ENCODE results near the gene SOX4. TPM values are rescaled to one million over a fixed set of nuclear protein-coding genes. Genes with fewer than 3 reads are reported as not detected.

The SOX4 gene
- total and polyA plus RNA-seq, 4 donors: 4.3 to 25.2 (median 10.3) TPM

DNA sequence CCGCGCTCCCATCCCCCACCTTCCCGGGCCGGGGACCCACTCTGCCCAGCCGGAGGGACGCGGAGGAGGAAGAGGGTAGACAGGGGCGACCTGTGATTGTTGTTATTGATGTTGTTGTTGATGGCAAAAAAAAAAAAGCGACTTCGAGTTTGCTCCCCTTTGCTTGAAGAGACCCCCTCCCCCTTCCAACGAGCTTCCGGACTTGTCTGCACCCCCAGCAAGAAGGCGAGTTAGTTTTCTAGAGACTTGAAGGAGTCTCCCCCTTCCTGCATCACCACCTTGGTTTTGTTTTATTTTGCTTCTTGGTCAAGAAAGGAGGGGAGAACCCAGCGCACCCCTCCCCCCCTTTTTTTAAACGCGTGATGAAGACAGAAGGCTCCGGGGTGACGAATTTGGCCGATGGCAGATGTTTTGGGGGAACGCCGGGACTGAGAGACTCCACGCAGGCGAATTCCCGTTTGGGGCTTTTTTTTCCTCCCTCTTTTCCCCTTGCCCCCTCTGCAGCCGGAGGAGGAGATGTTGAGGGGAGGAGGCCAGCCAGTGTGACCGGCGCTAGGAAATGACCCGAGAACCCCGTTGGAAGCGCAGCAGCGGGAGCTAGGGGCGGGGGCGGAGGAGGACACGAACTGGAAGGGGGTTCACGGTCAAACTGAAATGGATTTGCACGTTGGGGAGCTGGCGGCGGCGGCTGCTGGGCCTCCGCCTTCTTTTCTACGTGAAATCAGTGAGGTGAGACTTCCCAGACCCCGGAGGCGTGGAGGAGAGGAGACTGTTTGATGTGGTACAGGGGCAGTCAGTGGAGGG, 2.8 kb downstream of the SOX4 start:
- Histone ChIP-seq H3K4me3 (ENCODE audit: low read length in 2 of 2) (peak overlapping the region; percentile 15 to 77), H3K27ac (ENCODE audit: low read depth in 1 of 2, low read length in 2 of 2) (peak overlapping the region; percentile 30 to 91), H3K36me3 (ENCODE audit: control insufficient read depth in 1 of 2, insufficient read depth in 2 of 2, low read length in 1 of 2) (no peaks in the 10 kb centered on the region), H3K4me1 (ENCODE audit: control insufficient read depth in 1 of 2, insufficient read depth in 2 of 2, low read length in 2 of 2) (no peaks in the 10 kb centered on the region), H3K9me3 (ENCODE audit: control insufficient read depth, low read length) (no peaks in the 10 kb centered on the region), H3K27me3 (ENCODE audit: control insufficient read depth in 1 of 2, insufficient read depth in 2 of 2, low read length in 1 of 2) (no peaks in the 10 kb centered on the region)
- DNase-seq: peak; percentile 70 to 85
- 1% methylated on average over 42 to 43 of the region's 43 CpGs for WGBS, 2 donors
- intact Hi-C loops (cut with DNase I): loop anchor here (1.0 to 10.0 kb wide), 7 partner anchors 70 to 1138 kb away; no protein-coding TSS in a partner anchor
- peak; percentile 64 for ATAC-seq (ENCODE audit: low FRiP score)

GRCh38 chr6:21596949-21597682, 3.6 kb downstream of the SOX4 start:
- intact Hi-C loops (cut with DNase I): loop anchor here (1.0 to 10.0 kb wide), 7 partner anchors 70 to 1138 kb away; no protein-coding TSS in a partner anchor
- H3K27me3 ChIP-seq (ENCODE audit: control insufficient read depth in 1 of 2, insufficient read depth in 2 of 2, low read length in 1 of 2): no peaks in the 10 kb centered on the region
- 1% methylated on average over 14 of the region's 14 CpGs for WGBS, 2 donors
- DNase-seq (no peak), ATAC-seq (ENCODE audit: low FRiP score) (peak; percentile 47)
- no peaks in the 10 kb centered on the region for H3K36me3 ChIP-seq (ENCODE audit: control insufficient read depth in 1 of 2, insufficient read depth in 2 of 2, low read length in 1 of 2)
- no peaks in the 10 kb centered on the region for H3K4me1 ChIP-seq (ENCODE audit: control insufficient read depth in 1 of 2, insufficient read depth in 2 of 2, low read length in 2 of 2)
- H3K4me3 ChIP-seq (ENCODE audit: low read length in 2 of 2): peak overlapping the region; percentile 77 to 82
- H3K9me3 ChIP-seq (ENCODE audit: control insufficient read depth, low read length): no peaks in the 10 kb centered on the region
- H3K27ac ChIP-seq (ENCODE audit: low read depth in 1 of 2, low read length in 2 of 2): no peak overlapping the region

- H3K27me3 ChIP-seq (ENCODE audit: control insufficient read depth in 1 of 2, insufficient read depth in 2 of 2, low read length in 1 of 2): no peaks in the 10 kb centered on the region
- no peaks in the 10 kb centered on the region for H3K36me3 ChIP-seq (ENCODE audit: control insufficient read depth in 1 of 2, insufficient read depth in 2 of 2, low read length in 1 of 2)
- 1 to 2% methylated on average over 14 of the region's 14 CpGs for WGBS, 2 donors
- H3K27ac ChIP-seq (ENCODE audit: low read depth in 1 of 2, low read length in 2 of 2): no peak overlapping the region
- peak overlapping the region; percentile 66 to 75 for H3K4me3 ChIP-seq (ENCODE audit: low read length in 2 of 2)
- DNase-seq (no peak), ATAC-seq (ENCODE audit: low FRiP score) (no peak)
- intact Hi-C loops (cut with DNase I): loop anchor here (2.0 to 10.0 kb wide), 6 partner anchors 69 to 1137 kb away; no protein-coding TSS in a partner anchor
- no peaks in the 10 kb centered on the region for H3K9me3 ChIP-seq (ENCODE audit: control insufficient read depth, low read length)
- no peaks in the 10 kb centered on the region for H3K4me1 ChIP-seq (ENCODE audit: control insufficient read depth in 1 of 2, insufficient read depth in 2 of 2, low read length in 2 of 2)
Observed at GRCh38 chr6:21597801-21598673, 4.5 kb downstream of the SOX4 start.

DNA sequence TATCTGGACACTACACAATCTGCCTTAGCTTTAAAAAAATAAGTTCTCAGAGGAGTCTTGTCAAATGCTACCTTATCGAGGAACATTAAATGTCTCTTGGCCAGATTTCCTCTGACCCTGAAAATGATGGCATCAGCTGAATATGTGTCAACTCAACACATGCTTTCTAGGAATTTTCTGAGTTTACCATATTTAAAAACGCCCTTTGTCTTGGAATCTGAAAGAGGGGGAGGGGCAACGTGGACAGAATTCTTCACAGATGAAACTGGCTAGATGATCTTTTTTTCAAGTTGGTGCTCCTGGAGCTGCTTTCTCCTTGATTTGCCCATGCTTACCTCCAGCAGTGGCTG, 5.1 kb downstream of the SOX4 start:
- H3K27ac ChIP-seq (ENCODE audit: low read depth in 1 of 2, low read length in 2 of 2): no peak overlapping the region
- WGBS, 2 donors: 5 to 8% methylated on average over 3 of the region's 3 CpGs

DNA sequence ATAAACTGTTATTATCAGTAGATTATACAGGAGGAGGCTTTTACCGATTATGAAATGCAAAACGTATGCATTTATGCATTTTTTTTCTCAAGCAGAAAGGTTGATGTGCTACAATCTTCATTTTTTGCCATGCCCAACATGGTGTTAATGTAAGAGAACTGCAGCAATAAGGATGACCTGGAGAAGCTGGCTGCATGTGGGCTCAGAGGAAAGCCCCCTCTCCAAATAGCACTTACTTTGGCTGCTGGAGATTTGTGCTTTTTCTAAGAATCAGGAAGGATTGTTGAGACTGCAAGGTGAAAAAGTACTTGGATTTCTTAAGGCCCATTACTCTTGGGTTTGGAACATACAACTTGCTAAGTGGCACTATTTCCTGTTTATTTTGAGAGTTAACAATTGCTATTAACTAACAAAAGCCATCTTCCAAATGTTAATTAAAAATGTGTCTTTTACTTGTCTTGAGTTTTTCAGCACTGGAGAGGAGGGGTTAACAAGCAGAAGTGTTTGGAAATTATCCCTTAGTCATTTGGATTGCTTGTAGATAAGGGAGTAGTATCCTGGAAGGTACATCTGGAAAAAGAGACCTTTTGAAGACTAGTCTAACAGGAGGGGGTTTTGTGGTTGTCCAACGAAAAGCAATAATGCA, 5.6 kb downstream of the SOX4 start:
- Histone ChIP-seq H3K4me3 (ENCODE audit: low read length in 2 of 2) (no peak overlapping the region), H3K9me3 (ENCODE audit: control insufficient read depth, low read length) (no peaks in the 10 kb centered on the region), H3K27ac (ENCODE audit: low read depth in 1 of 2, low read length in 2 of 2) (no peak overlapping the region), H3K4me1 (ENCODE audit: control insufficient read depth in 1 of 2, insufficient read depth in 2 of 2, low read length in 2 of 2) (peaks cover 0 to 2% of the 10 kb centered on the region in 2 donors), H3K27me3 (ENCODE audit: control insufficient read depth in 1 of 2, insufficient read depth in 2 of 2, low read length in 1 of 2) (no peaks in the 10 kb centered on the region), H3K36me3 (ENCODE audit: control insufficient read depth in 1 of 2, insufficient read depth in 2 of 2, low read length in 1 of 2) (no peaks in the 10 kb centered on the region)
- intact Hi-C loops (cut with DNase I): loop anchor here (5.0 to 10.0 kb wide), 5 partner anchors 286 to 1136 kb away; no protein-coding TSS in a partner anchor
- 45 to 50% methylated on average over 3 of the region's 3 CpGs for WGBS, 2 donors
- DNase-seq (no peak), ATAC-seq (ENCODE audit: low FRiP score) (no peak)

More for the DNA sequence above, 5.1 kb downstream of the SOX4 start:
- Histone ChIP-seq H3K27me3 (ENCODE audit: control insufficient read depth in 1 of 2, insufficient read depth in 2 of 2, low read length in 1 of 2) (no peaks in the 10 kb centered on the region), H3K4me1 (ENCODE audit: control insufficient read depth in 1 of 2, insufficient read depth in 2 of 2, low read length in 2 of 2) (peaks cover 0 to 2% of the 10 kb centered on the region in 2 donors), H3K9me3 (ENCODE audit: control insufficient read depth, low read length) (no peaks in the 10 kb centered on the region), H3K4me3 (ENCODE audit: low read length in 2 of 2) (peak overlapping the region; percentile 10 to 75), H3K36me3 (ENCODE audit: control insufficient read depth in 1 of 2, insufficient read depth in 2 of 2, low read length in 1 of 2) (no peaks in the 10 kb centered on the region)
- ATAC-seq (ENCODE audit: low FRiP score): no peak
- intact Hi-C loops (cut with DNase I): loop anchor here (5.0 to 10.0 kb wide), 5 partner anchors 286 to 1136 kb away; no protein-coding TSS in a partner anchor
- DNase-seq: no peak

DNA sequence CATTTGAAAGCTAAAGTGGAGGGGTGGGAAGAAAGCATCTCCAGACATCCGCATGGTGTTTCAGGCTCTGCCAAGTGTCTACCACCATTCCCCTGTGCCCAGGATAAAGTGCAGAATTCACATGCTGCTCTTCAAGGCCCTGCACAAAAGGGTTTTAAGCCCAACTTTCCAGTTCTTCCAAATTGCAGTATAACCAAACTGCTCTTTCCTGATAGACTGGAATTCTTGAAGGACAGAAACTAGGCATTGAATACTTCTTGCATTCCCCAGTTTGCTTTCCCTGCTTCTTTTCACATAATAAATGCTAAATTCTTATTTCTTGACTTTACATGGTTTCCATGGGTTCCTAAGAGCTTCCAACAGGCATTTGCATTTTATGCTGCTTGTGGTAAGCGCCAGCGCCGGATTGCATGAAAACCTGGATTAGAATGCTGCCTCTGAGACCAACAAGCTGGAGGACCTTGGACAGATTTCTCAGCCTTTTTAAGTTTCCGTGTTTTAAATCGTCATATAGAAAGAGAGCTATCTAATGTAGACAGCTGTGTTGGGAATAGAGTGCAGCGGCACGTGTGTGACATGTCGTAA, 7.9 kb downstream of the SOX4 start:
- H3K4me3 ChIP-seq (ENCODE audit: low read length in 2 of 2): no peak overlapping the region
- ATAC-seq (ENCODE audit: low FRiP score): no peak
- H3K4me1 ChIP-seq (ENCODE audit: control insufficient read depth in 1 of 2, insufficient read depth in 2 of 2, low read length in 2 of 2): peaks cover 0 to 5% of the 10 kb centered on the region in 2 donors
- H3K36me3 ChIP-seq (ENCODE audit: control insufficient read depth in 1 of 2, insufficient read depth in 2 of 2, low read length in 1 of 2): no peaks in the 10 kb centered on the region
- DNase-seq: no peak
- no peak overlapping the region for H3K27ac ChIP-seq (ENCODE audit: low read depth in 1 of 2, low read length in 2 of 2)
- H3K27me3 ChIP-seq (ENCODE audit: control insufficient read depth in 1 of 2, insufficient read depth in 2 of 2, low read length in 1 of 2): no peaks in the 10 kb centered on the region
- no peaks in the 10 kb centered on the region for H3K9me3 ChIP-seq (ENCODE audit: control insufficient read depth, low read length)
- intact Hi-C loops (cut with DNase I): no loop called here
- 94% methylated on average over 9 of the region's 9 CpGs for WGBS, 2 donors

DNA sequence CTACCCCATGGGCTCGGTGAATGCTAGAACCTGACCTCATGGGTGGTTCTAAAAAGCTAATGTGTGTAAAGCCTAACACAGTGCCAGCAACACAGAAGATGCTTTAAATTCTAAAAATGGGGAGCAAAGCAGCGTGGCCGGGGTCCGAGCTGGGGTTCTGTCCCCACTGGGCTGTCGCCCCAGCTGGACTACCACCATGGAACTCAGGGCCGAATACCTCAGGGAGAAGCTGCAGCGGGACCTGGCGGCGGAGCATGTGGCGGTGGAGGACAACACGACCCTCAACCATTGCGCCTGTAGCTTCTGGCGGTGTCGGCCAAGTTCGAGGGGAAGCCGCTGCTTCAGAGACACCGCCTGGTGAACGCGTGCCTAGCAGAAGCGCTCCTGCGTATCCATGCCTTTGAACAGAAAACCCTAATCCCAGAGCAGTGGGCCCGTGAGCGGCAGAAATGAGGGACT, 8.4 kb downstream of the SOX4 start:
- Histone ChIP-seq H3K4me3 (ENCODE audit: low read length in 2 of 2) (no peak overlapping the region), H3K27ac (ENCODE audit: low read depth in 1 of 2, low read length in 2 of 2) (no peak overlapping the region), H3K36me3 (ENCODE audit: control insufficient read depth in 1 of 2, insufficient read depth in 2 of 2, low read length in 1 of 2) (no peaks in the 10 kb centered on the region), H3K9me3 (ENCODE audit: control insufficient read depth, low read length) (no peaks in the 10 kb centered on the region), H3K27me3 (ENCODE audit: control insufficient read depth in 1 of 2, insufficient read depth in 2 of 2, low read length in 1 of 2) (no peaks in the 10 kb centered on the region), H3K4me1 (ENCODE audit: control insufficient read depth in 1 of 2, insufficient read depth in 2 of 2, low read length in 2 of 2) (peaks cover 0 to 5% of the 10 kb centered on the region in 2 donors)
- intact Hi-C loops (cut with DNase I): no loop called here
- DNase-seq (peak in 1 of 2 donors; percentile 72), ATAC-seq (ENCODE audit: low FRiP score) (no peak)
- WGBS, 2 donors: 98% methylated on average over 23 of the region's 23 CpGs
